Neural cell (in vitro differentiated cells): ENCODE data around the gene SMIM14. TPM values are rescaled to one million over a fixed set of nuclear protein-coding genes. Genes with fewer than 3 reads are reported as not detected.

Source experiments
- H2AFZ ChIP-seq: fragments of 200-600, 300-800 bp; sonication (generic), shearing (Covaris generic); 2 replicates; pipeline ENCODE4 v1.6.0; 2014; ENCODE audit warnings: low read depth, mild to moderate bottlenecking, antibody characterized with exemption, low read length, moderate library complexity
- H3F3A ChIP-seq: fragments of 200-600 bp; shearing (Covaris generic); 2 replicates; pipeline ENCODE4 v1.6.1; 2016; ENCODE audit warnings: mild to moderate bottlenecking, moderate library complexity, mixed read lengths, antibody characterized with exemption, low read length; ENCODE audit not compliant: insufficient read depth, poor library complexity, severe bottlenecking
- H3K27ac ChIP-seq: fragments of 200-600, 300-800 bp; sonication (generic), shearing (Covaris generic); 2 replicates; pipeline ENCODE4 v1.5.1; 2014; ENCODE audit warnings: mild to moderate bottlenecking, low read length, moderate library complexity
- H3K27me3 ChIP-seq: fragments of 300-800, 200-600 bp; sonication (generic), shearing (Covaris generic); 2 replicates; pipeline ENCODE4 v1.6.0; 2014; ENCODE audit warnings: mild to moderate bottlenecking, low read depth, low read length, moderate library complexity; ENCODE audit not compliant: insufficient read depth
- H3K36me3 ChIP-seq: fragments of 300-800, 200-600 bp; sonication (generic), shearing (Covaris generic); 2 replicates; pipeline ENCODE4 v1.5.1; 2014; ENCODE audit warnings: mild to moderate bottlenecking, antibody characterized with exemption, low read length, moderate library complexity; ENCODE audit not compliant: insufficient read depth
- H3K4me2 ChIP-seq: fragments of 300-800, 200-600 bp; sonication (generic), shearing (Covaris generic); 2 replicates; pipeline ENCODE4 v1.6.0; 2014; ENCODE audit warnings: mild to moderate bottlenecking, low read length
- H3K4me3 ChIP-seq: fragments of 300-800, 200-600 bp; sonication (generic), shearing (Covaris generic); 2 replicates; pipeline ENCODE4 v1.5.1; 2014; ENCODE audit warnings: mild to moderate bottlenecking, low read length, moderate library complexity
- H3K79me2 ChIP-seq: fragments of 200-600 bp; shearing (Covaris generic); replicated peaks from 2 replicates; pipeline ENCODE4 v1.6.0; 2014; ENCODE audit warnings: mild to moderate bottlenecking, low read length, moderate library complexity; ENCODE audit not compliant: insufficient read depth
- H3K9ac ChIP-seq: fragments of 300-800, 200-600 bp; sonication (generic), shearing (Covaris generic); 2 replicates; pipeline ENCODE4 v1.6.1; 2016; ENCODE audit warnings: mild to moderate bottlenecking, low read length, mixed read lengths
- H3K9me2 ChIP-seq: fragments of 200-600 bp; shearing (Covaris generic); 2 replicates; pipeline ENCODE4 v1.6.1; 2016; ENCODE audit warnings: mild to moderate bottlenecking, low read length, mixed read lengths; ENCODE audit not compliant: insufficient read depth
- H3K9me3 ChIP-seq: fragments of 200-600, 300-800 bp; sonication (generic), shearing (Covaris generic); 2 replicates; pipeline ENCODE4 v1.6.1; 2016; ENCODE audit warnings: mild to moderate bottlenecking, mixed run types, low read length, moderate library complexity, mixed read lengths
- H4K20me1 ChIP-seq: fragments of 200-600 bp; shearing (Covaris generic); 2 replicates; pipeline ENCODE4 v1.6.1; 2016; ENCODE audit warnings: mild to moderate bottlenecking, mixed run types; ENCODE audit not compliant: insufficient read depth
- CTCF ChIP-seq: fragments of 450-650 bp; IDR thresholded peaks from 2 replicates; pipeline ENCODE4 v1.5.1; 2014; ENCODE audit warnings: antibody characterized with exemption, mild to moderate bottlenecking, moderate library complexity; ENCODE audit not compliant: poor library complexity, severe bottlenecking
- EP300 ChIP-seq: fragments of 450-650 bp; conservative IDR thresholded peaks from 2 replicates; pipeline ENCODE4 v1.6.1; 2014; ENCODE audit warnings: antibody characterized with exemption, mild to moderate bottlenecking, moderate library complexity; ENCODE audit not compliant: poor library complexity, severe bottlenecking
- EZH2 ChIP-seq: fragments of 200-600, 300-800 bp; shearing (Covaris generic), sonication (generic); IDR thresholded peaks from 2 replicates; pipeline ENCODE4 v1.6.1; 2014; ENCODE audit warnings: antibody characterized with exemption, low read length, borderline replicate concordance, mild to moderate bottlenecking; ENCODE audit not compliant: insufficient read depth, poor library complexity, severe bottlenecking
- MXI1 ChIP-seq: fragments of 450-650 bp; conservative IDR thresholded peaks from 2 replicates; pipeline ENCODE4 v1.6.1; 2014; ENCODE audit warnings: antibody characterized with exemption, mild to moderate bottlenecking; ENCODE audit not compliant: poor library complexity, severe bottlenecking
- POLR2AphosphoS5 ChIP-seq: IDR thresholded peaks from 2 replicates; pipeline ENCODE4 v1.6.1; 2012
- RAD21 ChIP-seq: fragments of 450-650 bp; conservative IDR thresholded peaks from 2 replicates; pipeline ENCODE4 v1.6.1; 2014; ENCODE audit warnings: antibody characterized with exemption, mild to moderate bottlenecking, moderate library complexity
- REST ChIP-seq: IDR thresholded peaks from 2 replicates; pipeline ENCODE4 v1.6.1; 2012; ENCODE audit warnings: borderline replicate concordance
- SMC3 ChIP-seq: fragments of 450-650 bp; conservative IDR thresholded peaks from 2 replicates; pipeline ENCODE4 v1.6.1; 2014; ENCODE audit warnings: antibody characterized with exemption, mild to moderate bottlenecking, moderate library complexity; ENCODE audit not compliant: poor library complexity
- TAF1 ChIP-seq: IDR thresholded peaks from 2 replicates; pipeline ENCODE4 v1.6.1; 2012; ENCODE audit warnings: low read depth
- polyA plus RNA-seq: library from polyadenylated mRNA; depleted of rRNA; stranded (reverse); fragments of >200 nt; gene quantifications from 2 replicates; pipeline ENCODE4 v1.2.3, GENCODE V29; 2014

Gene SMIM14
- polyA plus RNA-seq, 1 donor from 2014 or later = 55.6 TPM

- TF ChIP-seq MXI1 (no peak), EP300 (no peak), REST (no peak), SMC3 (no peak), RAD21 (no peak), EZH2 (no peak), CTCF (no peak), TAF1 (no peak), POLR2AphosphoS5 (no peak)
- H3K9ac ChIP-seq = no peak overlapping the region
- H3K9me3 ChIP-seq = no peaks in the 10 kb centered on the region
- no peak overlapping the region for H3K4me2 ChIP-seq
- no peaks in the 10 kb centered on the region for H3K27me3 ChIP-seq
- no peaks in the 10 kb centered on the region for H4K20me1 ChIP-seq
- H3F3A ChIP-seq = no peaks in the 10 kb centered on the region
- H3K9me2 ChIP-seq = no peaks in the 10 kb centered on the region
- no peak overlapping the region for H3K27ac ChIP-seq
- H2AFZ ChIP-seq = peak overlapping the region; percentile 15
- no peaks in the 10 kb centered on the region for H3K36me3 ChIP-seq
- no peak overlapping the region for H3K4me3 ChIP-seq
- H3K79me2 ChIP-seq = no peaks in the 10 kb centered on the region
Observed at GRCh38 chr4:39668887-39669286, 30.2 kb upstream of the SMIM14 start.

- no peak overlapping the region for H3K27ac ChIP-seq
Observed at GRCh38 chr4:39667706-39668105, 29.0 kb upstream of the SMIM14 start.

More at GRCh38 chr4:39667706-39668105, 29.0 kb upstream of the SMIM14 start:
- no peak overlapping the region for H3K4me2 ChIP-seq
- no peak overlapping the region for H2AFZ ChIP-seq
- H4K20me1 ChIP-seq = no peaks in the 10 kb centered on the region
- H3K9me3 ChIP-seq = no peaks in the 10 kb centered on the region
- H3F3A ChIP-seq = no peaks in the 10 kb centered on the region
- H3K27me3 ChIP-seq = no peaks in the 10 kb centered on the region
- no peak overlapping the region for H3K4me3 ChIP-seq
- H3K9ac ChIP-seq = no peak overlapping the region
- no peaks in the 10 kb centered on the region for H3K36me3 ChIP-seq
- no peaks in the 10 kb centered on the region for H3K79me2 ChIP-seq
- H3K9me2 ChIP-seq = no peaks in the 10 kb centered on the region
- no peak for TF ChIP-seq POLR2AphosphoS5
- no peak for TF ChIP-seq EP300
- no peak for TF ChIP-seq CTCF
- no peak for TF ChIP-seq TAF1
- no peak for TF ChIP-seq EZH2
- no peak for TF ChIP-seq REST
- no peak for TF ChIP-seq MXI1
- no peak for TF ChIP-seq SMC3
- no peak for TF ChIP-seq RAD21
